Endothelial cell of umbilical vein (primary cell): ENCODE measurements around the gene JMJD8.

Experiments used
- CTCF ChIP-seq, 2 donors: IDR thresholded peaks; 1 replicate in 1 of 2; 2 replicates in 1 of 2; pipeline ENCODE4 v1.5.1; 2011; ENCODE audit warnings: low read length in 2 of 2, mild to moderate bottlenecking in 2 of 2, moderate library complexity in 2 of 2, control low read depth in 1 of 2, inconsistent platforms in 1 of 2, low read depth in 1 of 2; ENCODE audit not compliant: insufficient read depth in 1 of 2; ENCODE audit errors: extremely low read depth in 1 of 2
- EZH2 ChIP-seq: IDR thresholded peaks from 2 replicates; pipeline ENCODE4 v1.6.1; 2012; ENCODE audit warnings: borderline replicate concordance, low read depth, mild to moderate bottlenecking, moderate library complexity, low read length, inconsistent platforms; ENCODE audit not compliant: severe bottlenecking
- FOS ChIP-seq: IDR thresholded peaks from 2 replicates; pipeline ENCODE4 v1.6.1; 2011; ENCODE audit warnings: mild to moderate bottlenecking, low read length, moderate library complexity, borderline replicate concordance; ENCODE audit not compliant: insufficient read depth
- GATA2 ChIP-seq: IDR thresholded peaks from 2 replicates; pipeline ENCODE4 v1.7.0; 2011; ENCODE audit warnings: low read depth, mild to moderate bottlenecking, moderate library complexity, mixed read lengths, low read length; ENCODE audit not compliant: insufficient read length, insufficient read depth
- MAX ChIP-seq: IDR thresholded peaks from 2 replicates; pipeline ENCODE4 v1.6.1; 2011; ENCODE audit not compliant: insufficient read depth, insufficient read length
- MYC ChIP-seq: IDR thresholded peaks from one replicate; pipeline ENCODE4 v1.6.1; 2011; ENCODE audit warnings: mild to moderate bottlenecking, low read depth, low read length
- POLR2A ChIP-seq: IDR thresholded peaks from 2 replicates; pipeline ENCODE4 v1.6.1; 2012; ENCODE audit warnings: low read depth, mild to moderate bottlenecking, control low read depth, low read length
- POLR2AphosphoS5 ChIP-seq: IDR thresholded peaks from 2 replicates; pipeline ENCODE4 v1.6.1; 2012; ENCODE audit warnings: low read depth, mild to moderate bottlenecking, control low read depth, low read length, moderate library complexity; ENCODE audit not compliant: insufficient read depth

DNA sequence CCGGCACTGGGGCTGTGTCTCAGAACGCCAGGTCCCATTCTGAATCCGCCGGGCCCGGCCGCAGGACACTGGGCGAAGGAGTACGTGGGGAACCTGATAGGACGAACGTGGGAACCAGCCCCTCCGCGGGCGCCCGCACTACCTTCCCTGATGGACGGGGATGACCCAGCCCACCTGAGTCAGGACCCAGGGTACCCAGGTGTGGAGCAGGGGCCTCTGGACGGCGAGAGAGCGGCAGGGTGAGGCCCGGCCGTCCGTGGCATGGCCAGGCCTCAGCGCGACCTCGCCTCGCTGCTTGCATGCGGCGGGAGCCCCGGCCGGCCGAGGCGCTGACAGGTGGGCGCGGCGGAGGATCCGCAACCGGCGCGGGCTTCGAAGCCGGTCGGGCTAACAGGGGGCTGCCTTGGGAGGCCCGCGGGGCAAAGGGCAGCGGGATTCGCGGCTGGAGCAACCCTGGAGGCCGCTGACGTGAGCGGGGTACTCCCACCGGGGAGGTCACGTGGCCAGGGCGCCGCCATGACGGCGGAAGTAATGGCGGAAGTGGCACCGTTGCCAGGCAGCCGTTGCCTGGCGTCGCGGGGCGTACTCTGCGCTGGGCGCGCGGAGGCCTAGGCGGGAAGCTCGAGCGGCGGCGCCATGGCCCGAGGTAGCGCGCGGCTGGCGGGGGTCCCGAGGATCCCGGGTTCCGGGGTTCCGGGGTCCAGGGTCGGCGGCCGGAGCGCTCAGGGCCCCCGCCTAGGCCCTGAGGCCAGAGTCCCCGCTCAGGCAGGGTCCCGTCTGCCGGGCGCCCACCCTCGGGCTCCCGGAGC, 35.1 kb downstream of the JMJD8 start, which contains the start of gene WDR90:
- TF ChIP-seq CTCF (IDR thresholded peaks at IDR 0.05; ENCODE audit: extremely low read depth in 1 of 2, insufficient read depth in 1 of 2, low read depth in 1 of 2, low read length in 2 of 2) = no peak
- peak; percentile 64 for TF ChIP-seq MYC
- TF ChIP-seq GATA2 = no peak
- no peak for TF ChIP-seq EZH2
- TF ChIP-seq POLR2AphosphoS5 = peak; percentile 75
- TF ChIP-seq MAX = peak; percentile 97
- TF ChIP-seq POLR2A = peak; percentile 61
- no peak for TF ChIP-seq FOS
